Liver (tissue), 9 donors: ENCODE measurements around the gene ZNF594. TPM values are rescaled to one million over a fixed set of nuclear protein-coding genes. Genes with fewer than 3 reads are reported as not detected.
"Not testable (repeated sequence)": the region's sequence is repeated elsewhere in the genome, so short reads cannot be mapped to it uniquely, and the experiment has no call there.

Source experiments
- DNase-seq: peaks from one replicate; pipeline ENCODE4 v3.0.0-alpha.2; 2017; ENCODE audit warnings: low spot score
- H3K27ac ChIP-seq, 2 donors: one replicate each; pipeline ENCODE4 v1.7.0; 2013; ENCODE audit warnings: inconsistent platforms in 2 of 2, low read length in 2 of 2, control low read depth in 1 of 2, low read depth in 1 of 2, mild to moderate bottlenecking in 1 of 2
- H3K27me3 ChIP-seq, 4 donors: one replicate each; pipeline versions ENCODE4 v1.6.1 to v1.7.0; 2013; ENCODE audit warnings: low read length in 3 of 4, inconsistent platforms in 1 of 4, mild to moderate bottlenecking in 1 of 4, moderate library complexity in 1 of 4; ENCODE audit not compliant: control insufficient read depth in 4 of 4, insufficient read depth in 4 of 4
- H3K36me3 ChIP-seq, 4 donors: one replicate each; pipeline versions ENCODE4 v1.6.1 to v1.7.0; 2013; ENCODE audit warnings: low read length in 3 of 4, mild to moderate bottlenecking in 3 of 4, low read depth in 1 of 4, moderate library complexity in 1 of 4; ENCODE audit not compliant: control insufficient read depth in 4 of 4, insufficient read depth in 3 of 4
- H3K4me1 ChIP-seq, 4 donors: one replicate each; pipeline versions ENCODE4 v1.6.1 to v1.7.0; 2013; ENCODE audit warnings: low read length in 3 of 4, mild to moderate bottlenecking in 3 of 4, moderate library complexity in 1 of 4; ENCODE audit not compliant: control insufficient read depth in 4 of 4, insufficient read depth in 4 of 4
- H3K4me3 ChIP-seq, 3 donors: one replicate each; pipeline versions ENCODE4 v1.6.1 to v1.7.0; 2013; ENCODE audit warnings: low read length in 3 of 3, control low read depth in 1 of 3, low read depth in 1 of 3, mild to moderate bottlenecking in 1 of 3
- H3K9ac ChIP-seq, 2 donors: one replicate each; pipeline ENCODE4 v1.7.0; 2013; ENCODE audit warnings: low read length in 2 of 2, mild to moderate bottlenecking in 2 of 2, moderate library complexity in 2 of 2, control low read depth in 1 of 2, low read depth in 1 of 2
- H3K9me3 ChIP-seq, 4 donors: one replicate each; pipeline versions ENCODE4 v1.6.1 to v1.7.0; 2013; ENCODE audit warnings: low read length in 3 of 4; ENCODE audit not compliant: control insufficient read depth in 4 of 4
- FOXA2 ChIP-seq: IDR thresholded peaks from 2 replicates; pipeline ENCODE4 v1.6.1; 2016; ENCODE audit warnings: antibody characterized with exemption
- HNF4A ChIP-seq, 2 donors: conservative IDR thresholded peaks; 2 replicates each; pipeline ENCODE4 v1.6.1; 2016; ENCODE audit warnings: antibody characterized with exemption in 2 of 2, mild to moderate bottlenecking in 2 of 2
- MAX ChIP-seq: IDR thresholded peaks from 2 replicates; pipeline ENCODE4 v1.6.1; 2016; ENCODE audit warnings: antibody characterized with exemption
- NR2F2 ChIP-seq: IDR thresholded peaks from 2 replicates; pipeline ENCODE4 v1.6.1; 2016; ENCODE audit warnings: antibody characterized with exemption
- REST ChIP-seq: IDR thresholded peaks from 2 replicates; pipeline ENCODE4 v1.6.1; 2016; ENCODE audit warnings: antibody characterized with exemption, mild to moderate bottlenecking
- RXRA ChIP-seq, 2 donors: IDR thresholded peaks; 2 replicates each; pipeline ENCODE4 v1.6.1; 2017 to 2018; ENCODE audit warnings: antibody characterized with exemption in 2 of 2, mild to moderate bottlenecking in 1 of 2
- SP1 ChIP-seq: IDR thresholded peaks from 2 replicates; pipeline ENCODE4 v1.6.1; 2018; ENCODE audit warnings: antibody characterized with exemption, mild to moderate bottlenecking
- TAF1 ChIP-seq: conservative IDR thresholded peaks from 2 replicates; pipeline ENCODE4 v1.6.1; 2016; ENCODE audit warnings: antibody characterized with exemption, mild to moderate bottlenecking
- YY1 ChIP-seq: IDR thresholded peaks from 2 replicates; pipeline ENCODE4 v1.6.1; 2016; ENCODE audit warnings: antibody characterized with exemption, mild to moderate bottlenecking
- WGBS: extraction: QIAGEN DNeasy Blood & Tissue Kit; methylation state at CpG from one replicate; pipeline ENCODE4 v1.1.7; 2013; 5-methylcytosine and 5-hydroxymethylcytosine counted together
- polyA plus RNA-seq, 2 donors: library from polyadenylated mRNA; stranded (reverse) in 1 of 2; unstranded in 1 of 2; fragments of 200-250 nt in 1 of 2; fragments of >200 nt in 1 of 2; fragmentation: Nextera tagmentation in 1 of 2; extraction: Ambion mirVana in 1 of 2; gene quantifications; one replicate each; pipeline versions ENCODE4 v1.2.1 to v1.2.3, GENCODE V29; 2013 to 2015
- total RNA-seq, 2 donors: library from RNA; depleted of rRNA; stranded (reverse); fragments of >200 nt; gene quantifications; one replicate each; pipeline ENCODE4 v1.2.3, GENCODE V29; 2014
- TF ChIP-seq, protein P1 (sequence below): IDR thresholded peaks from 2 replicates; pipeline ENCODE4 v1.6.1; 2016; ENCODE audit warnings: antibody characterized with exemption
- donor health status: healthy.
- donor health status: healthy.
- donor health status: healthy.
- donor health status: healthy.
- donor health status: healthy.

Gene ZNF594
- total and polyA plus RNA-seq, 4 donors: 0.76 to 7.4 (median 4.1) TPM

- 93% methylated on average over 15 of the region's 15 CpGs for WGBS
- H3K4me3 ChIP-seq, DNase-seq, H3K9me3 ChIP-seq, H3K4me1 ChIP-seq, H3K27ac ChIP-seq, H3K27me3 ChIP-seq, H3K9ac ChIP-seq, H3K36me3 ChIP-seq: not testable (repeated sequence)
Measured at GRCh38 chr17:5132503-5133225, 59.0 kb downstream of the ZNF594 start.

DNA sequence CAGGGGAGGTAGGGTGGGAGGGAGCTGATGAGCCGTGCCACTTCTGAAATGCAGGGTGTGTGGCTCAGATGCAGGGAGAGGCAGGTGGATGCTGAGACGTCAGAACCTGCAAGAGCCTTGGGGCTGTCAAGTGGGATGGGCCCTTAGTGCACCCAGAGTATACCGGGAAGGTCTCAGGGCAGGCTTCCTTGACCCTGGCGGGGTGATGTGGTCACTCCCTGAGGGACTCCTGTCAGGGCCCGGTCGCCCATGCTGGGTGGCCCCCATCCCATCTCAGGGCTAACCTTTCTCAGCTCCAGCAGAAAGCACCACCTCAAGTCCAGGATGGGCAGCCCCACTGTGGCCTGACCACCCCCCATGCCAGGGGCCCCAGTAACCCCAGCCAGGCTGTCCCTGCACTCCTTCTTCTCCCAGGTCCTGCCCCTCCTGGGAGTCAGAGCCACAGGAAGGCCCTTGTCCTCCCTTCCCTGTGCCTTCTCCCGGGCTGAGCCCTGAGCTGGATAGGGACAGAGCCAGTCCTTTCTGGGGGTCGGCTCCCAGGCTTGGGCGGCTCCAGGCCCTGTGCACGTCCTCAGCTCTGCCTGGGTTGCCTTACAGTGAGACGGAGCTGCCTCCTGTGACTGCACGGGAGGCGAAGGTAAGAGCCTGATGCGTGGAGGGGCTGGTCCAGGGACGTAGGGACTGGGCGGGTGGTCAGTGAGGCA lies 59.7 kb downstream of the ZNF594 start:
- 88% methylated on average over 16 of the region's 16 CpGs for WGBS
- not testable (repeated sequence) for H3K4me1 ChIP-seq, DNase-seq, H3K9me3 ChIP-seq, H3K4me3 ChIP-seq, H3K9ac ChIP-seq, H3K36me3 ChIP-seq, H3K27me3 ChIP-seq, H3K27ac ChIP-seq

DNA sequence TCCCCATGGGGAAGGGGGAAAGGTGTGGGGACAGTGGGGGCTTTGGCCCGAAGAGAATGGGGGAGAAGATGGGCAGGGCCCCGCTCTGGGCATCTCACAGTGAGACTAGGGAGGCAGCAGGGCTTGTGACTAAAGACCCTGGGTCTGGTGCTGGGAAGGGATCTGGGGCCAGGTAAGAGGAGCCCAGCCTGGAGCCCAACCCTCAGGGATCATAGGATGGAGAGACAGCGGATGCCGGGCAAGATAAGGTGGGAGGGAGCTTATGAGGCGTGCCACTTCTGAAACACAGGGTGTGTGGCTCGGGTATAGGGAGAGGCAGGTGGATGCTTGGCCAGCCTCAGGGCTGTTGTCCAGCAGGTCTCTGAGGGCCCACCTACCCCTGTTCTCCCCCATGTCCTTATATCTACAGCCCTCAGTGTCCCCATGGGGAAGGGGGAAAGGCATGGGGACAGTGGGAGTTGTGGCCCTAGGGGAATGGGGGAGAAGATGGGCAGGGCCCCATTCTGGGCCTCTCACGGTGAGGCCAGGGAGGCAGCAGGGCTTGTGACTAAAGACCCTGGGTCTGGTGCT lies 60.4 kb downstream of the ZNF594 start:
- no peak overlapping the region for H3K9ac ChIP-seq
- no peak overlapping the region for H3K4me3 ChIP-seq
- no peak for DNase-seq
- H3K27ac ChIP-seq: no peak overlapping the region
- no peak for TF ChIP-seq RXRA (IDR thresholded peaks at IDR 0.05)
- no peak for TF ChIP-seq TAF1
- no peak for TF ChIP-seq REST
- TF ChIP-seq SP1: no peak
- no peak for TF ChIP-seq YY1
- no peak for TF ChIP-seq HNF4A (conservative IDR thresholded peaks at IDR 0.05)
- TF ChIP-seq, protein P1, sequence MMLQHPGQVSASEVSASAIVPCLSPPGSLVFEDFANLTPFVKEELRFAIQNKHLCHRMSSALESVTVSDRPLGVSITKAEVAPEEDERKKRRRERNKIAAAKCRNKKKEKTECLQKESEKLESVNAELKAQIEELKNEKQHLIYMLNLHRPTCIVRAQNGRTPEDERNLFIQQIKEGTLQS: no peak
- TF ChIP-seq FOXA2: no peak
- no peak for TF ChIP-seq MAX
- TF ChIP-seq NR2F2: no peak
- no peaks in the 10 kb centered on the region for H3K27me3 ChIP-seq
- no peaks in the 10 kb centered on the region for H3K36me3 ChIP-seq
- no peaks in the 10 kb centered on the region for H3K4me1 ChIP-seq
- no peaks in the 10 kb centered on the region for H3K9me3 ChIP-seq
- 91% methylated on average over 7 of the region's 7 CpGs for WGBS

DNA sequence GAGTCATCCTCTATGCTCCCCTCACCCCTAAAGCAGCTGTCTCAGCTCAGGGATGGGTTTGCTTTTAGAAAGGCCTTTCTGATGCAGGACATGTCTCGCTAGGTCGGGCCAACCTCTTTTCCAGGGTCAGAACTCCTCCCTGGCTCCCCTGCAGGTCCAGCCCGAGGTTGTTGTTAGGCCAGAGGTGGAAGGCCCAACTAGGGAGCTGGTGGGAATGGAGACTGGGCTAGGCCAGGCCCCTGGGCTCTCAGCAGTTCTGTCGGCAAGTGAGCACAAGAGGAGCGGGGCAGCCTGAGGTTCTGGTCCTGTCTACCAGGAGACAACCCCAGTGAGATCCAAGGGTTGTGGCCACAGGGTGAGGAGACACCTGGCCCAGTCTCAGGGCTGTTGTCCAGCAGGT lies 61.0 kb downstream of the ZNF594 start:
- 93% methylated on average over 5 of the region's 5 CpGs for WGBS
- H3K4me1 ChIP-seq, DNase-seq, H3K4me3 ChIP-seq, H3K36me3 ChIP-seq, H3K9ac ChIP-seq, H3K27me3 ChIP-seq, H3K27ac ChIP-seq, H3K9me3 ChIP-seq: not testable (repeated sequence)

GRCh38 chr17:5130261-5130660 lies 61.4 kb downstream of the ZNF594 start:
- 91% methylated on average over 10 of the region's 10 CpGs for WGBS
- H3K27me3 ChIP-seq: not testable (repeated sequence)

DNA sequence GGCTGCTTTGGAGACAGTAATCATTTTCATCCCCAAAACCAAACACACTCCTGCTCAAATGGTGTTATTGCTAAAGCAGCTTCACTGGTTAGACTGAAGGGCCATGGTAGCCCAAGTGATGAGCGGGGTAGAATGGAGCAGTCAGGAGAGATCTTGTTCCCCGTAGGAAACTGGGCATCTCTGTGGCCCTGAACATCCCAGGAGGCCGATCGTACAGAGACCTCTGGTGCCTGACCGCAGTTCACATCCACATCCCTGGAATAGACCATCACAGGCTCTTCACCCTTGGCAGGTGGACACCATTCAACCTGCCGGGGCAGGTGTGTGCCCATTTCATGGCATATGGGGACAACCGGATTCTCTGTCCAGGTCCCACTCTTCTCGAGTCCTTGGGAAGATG lies 61.9 kb downstream of the ZNF594 start:
- not testable (repeated sequence) for H3K9ac ChIP-seq, H3K4me3 ChIP-seq, H3K36me3 ChIP-seq, H3K9me3 ChIP-seq, H3K27ac ChIP-seq, H3K27me3 ChIP-seq, H3K4me1 ChIP-seq, DNase-seq
- 88% methylated on average over 8 of the region's 8 CpGs for WGBS

More at GRCh38 chr17:5130261-5130660, 61.4 kb downstream of the ZNF594 start:
- H3K9ac ChIP-seq, H3K27ac ChIP-seq, DNase-seq, H3K36me3 ChIP-seq, H3K9me3 ChIP-seq, H3K4me3 ChIP-seq, H3K4me1 ChIP-seq: not testable (repeated sequence)
